H1 (cell line): ENCODE data around the gene MYMX. TPM values are rescaled to one million over a fixed set of nuclear protein-coding genes. Genes with fewer than 3 reads are reported as not detected.
A peak's percentile ranks its signal among the peaks of the same experiment; 100 is the strongest.

Experiments
- CTCF ChIA-PET: fragments of 300-600 bp; sonication (Branson Sonifier 250); formaldehyde crosslinking; loops from one replicate; lab custom pipeline; 2021; ENCODE audit not compliant: partially characterized antibody; lab: Charles Lee
- POLR2A ChIA-PET: fragments of 300-600 bp; sonication (Branson Sonifier 250); formaldehyde crosslinking; loops from one replicate; lab custom pipeline; 2021; ENCODE audit warnings: inconsistent platforms; ENCODE audit not compliant: partially characterized antibody; lab: Charles Lee
- DNase-seq, 2 experiments: peaks; one replicate each; pipeline versions ENCODE4 v3.0.0 to v3.0.0-alpha.2; 2010 to 2022; ENCODE audit warnings: low spot score in 2 of 2, low read depth in 1 of 2, mixed read lengths in 1 of 2
- FAIRE-seq: peaks from 2 replicates; lab custom pipeline; 2011; peaks lifted over from hg19 to GRCh38; lab: Jason Lieb, UNC
- H2AFZ ChIP-seq: 2 replicates; pipeline ENCODE4 v1.8.1; 2012; ENCODE audit warnings: low read length, inconsistent platforms
- H2AK5ac ChIP-seq: 2 replicates; pipeline ENCODE4 v1.6.1; 2013; ENCODE audit warnings: low read depth, low read length
- H2BK120ac ChIP-seq: replicated peaks from 2 replicates; pipeline ENCODE3; 2013; ENCODE audit warnings: low read depth, low read length, inconsistent platforms
- H2BK12ac ChIP-seq: 2 replicates; pipeline ENCODE4 v1.6.1; 2013; ENCODE audit warnings: low read depth, low read length
- H2BK15ac ChIP-seq: 2 replicates; pipeline ENCODE4 v1.6.1; 2013; ENCODE audit warnings: low read length
- H2BK20ac ChIP-seq: 2 replicates; pipeline ENCODE4 v1.6.1; 2013; ENCODE audit warnings: low read length
- H2BK5ac ChIP-seq: 2 replicates; pipeline ENCODE4 v1.6.1; 2013; ENCODE audit warnings: low read depth, low read length
- H3K14ac ChIP-seq: 2 replicates; pipeline ENCODE4 v1.6.1; 2013; ENCODE audit warnings: inconsistent platforms; ENCODE audit not compliant: insufficient read length
- H3K18ac ChIP-seq: 2 replicates; pipeline ENCODE4 v1.6.1; 2013; ENCODE audit warnings: low read length; ENCODE audit errors: extremely low read depth
- H3K23ac ChIP-seq: 2 replicates; pipeline ENCODE4 v1.6.1; 2013; ENCODE audit warnings: inconsistent platforms; ENCODE audit not compliant: insufficient read length
- H3K23me2 ChIP-seq: 2 replicates; pipeline ENCODE4 v1.6.1; 2013; ENCODE audit warnings: low read depth, low read length
- H3K27ac ChIP-seq: 2 replicates; pipeline ENCODE4 v1.6.1; 2011; ENCODE audit warnings: low read depth, low read length, inconsistent platforms
- H3K27me3 ChIP-seq, 4 experiments: replicated peaks in 1 of 4; 1 replicate in 1 of 4; 2 replicates in 3 of 4; pipeline versions ENCODE4 v1.6.1 to v1.8.1; 2011 to 2013; ENCODE audit warnings: low read length in 3 of 4, mild to moderate bottlenecking in 3 of 4, inconsistent platforms in 2 of 4, mixed read lengths in 2 of 4, moderate library complexity in 1 of 4; ENCODE audit not compliant: control insufficient read depth in 3 of 4, insufficient read depth in 3 of 4; ENCODE audit errors: extremely low read depth in 1 of 4
- H3K36me3 ChIP-seq, 4 experiments: 2 replicates each; pipeline versions ENCODE4 v1.6.1 to v1.8.1; 2011 to 2013; ENCODE audit warnings: mild to moderate bottlenecking in 4 of 4, low read length in 3 of 4, moderate library complexity in 2 of 4, control low read depth in 1 of 4, inconsistent platforms in 1 of 4; ENCODE audit not compliant: insufficient read depth in 4 of 4, control insufficient read depth in 2 of 4
- H3K4ac ChIP-seq: replicated peaks from 2 replicates; pipeline ENCODE3; 2013; ENCODE audit warnings: low read length, low read depth, mixed read lengths, inconsistent platforms; ENCODE audit not compliant: insufficient read length
- H3K4me1 ChIP-seq, 4 experiments: replicated peaks in 1 of 4; 1 replicate in 1 of 4; 2 replicates in 3 of 4; pipeline versions ENCODE4 v1.6.1 to v1.8.1; 2011 to 2013; ENCODE audit warnings: low read length in 3 of 4, inconsistent platforms in 2 of 4, mixed read lengths in 1 of 4; ENCODE audit not compliant: insufficient read depth in 4 of 4, control insufficient read depth in 3 of 4
- H3K4me2 ChIP-seq, 2 experiments: 2 replicates each; pipeline versions ENCODE4 v1.6.1 to v1.8.1; 2011 to 2013; ENCODE audit warnings: low read depth in 2 of 2, low read length in 2 of 2, control low read depth in 1 of 2, inconsistent platforms in 1 of 2, mild to moderate bottlenecking in 1 of 2; ENCODE audit not compliant: insufficient read depth in 1 of 2
- H3K4me3 ChIP-seq, 4 experiments: fragments of 200-600, 300-600 bp in 1 of 4; sonication (generic), shearing (Covaris generic), sonication (Bioruptor Twin) in 1 of 4; 2 replicates each; pipeline versions ENCODE4 v1.5.1 to v1.8.1; 2011 to 2016; ENCODE audit warnings: low read length in 4 of 4, low read depth in 3 of 4, control low read depth in 2 of 4, inconsistent platforms in 2 of 4, mild to moderate bottlenecking in 2 of 4, mixed read lengths in 1 of 4, moderate library complexity in 1 of 4; ENCODE audit not compliant: insufficient read depth in 2 of 4; ENCODE audit errors: extremely low read depth in 1 of 4
- H3K56ac ChIP-seq: replicated peaks from 2 replicates; pipeline ENCODE3; 2013; ENCODE audit warnings: low read depth, mild to moderate bottlenecking, mixed read lengths, low read length, inconsistent platforms; ENCODE audit not compliant: insufficient read length
- H3K79me1 ChIP-seq: 2 replicates; pipeline ENCODE4 v1.6.1; 2013; ENCODE audit warnings: low read depth, low read length, control low read depth
- H3K79me2 ChIP-seq, 2 experiments: 2 replicates each; pipeline versions ENCODE4 v1.6.1 to v1.8.1; 2012 to 2013; ENCODE audit warnings: low read length in 2 of 2, mild to moderate bottlenecking in 2 of 2, inconsistent platforms in 1 of 2; ENCODE audit not compliant: insufficient read depth in 2 of 2, control insufficient read depth in 1 of 2
- H3K9ac ChIP-seq, 4 experiments: replicated peaks in 1 of 4; 1 replicate in 1 of 4; 2 replicates in 3 of 4; pipeline versions ENCODE4 v1.6.1 to v1.8.1; 2011 to 2013; ENCODE audit warnings: low read depth in 3 of 4, low read length in 3 of 4, control low read depth in 2 of 4, mild to moderate bottlenecking in 2 of 4, moderate library complexity in 2 of 4, inconsistent platforms in 1 of 4; ENCODE audit errors: extremely low read depth in 1 of 4
- H3K9me3 ChIP-seq, 2 experiments: 2 replicates each; pipeline versions ENCODE4 v1.6.1 to v1.8.1; 2012 to 2013; ENCODE audit warnings: mild to moderate bottlenecking in 2 of 2, moderate library complexity in 2 of 2, control low read depth in 1 of 2, inconsistent platforms in 1 of 2, low read depth in 1 of 2, low read length in 1 of 2, mixed read lengths in 1 of 2; ENCODE audit not compliant: insufficient read depth in 2 of 2
- H4K20me1 ChIP-seq, 2 experiments: replicated peaks in 1 of 2; 2 replicates each; pipeline versions ENCODE3 to v1.8.1; 2011 to 2013; ENCODE audit warnings: inconsistent platforms in 2 of 2, low read length in 2 of 2, mild to moderate bottlenecking in 1 of 2; ENCODE audit not compliant: insufficient read depth in 2 of 2, control insufficient read depth in 1 of 2
- H4K5ac ChIP-seq: 2 replicates; pipeline ENCODE4 v1.6.1; 2013; ENCODE audit warnings: low read length, low read depth, mixed read lengths, inconsistent platforms; ENCODE audit not compliant: insufficient read length
- H4K8ac ChIP-seq: 2 replicates; pipeline ENCODE4 v1.8.0; 2013; ENCODE audit warnings: mild to moderate bottlenecking, moderate library complexity, low read length, inconsistent platforms; ENCODE audit not compliant: insufficient read depth; ENCODE audit errors: extremely low read depth
- H4K91ac ChIP-seq: replicated peaks from 2 replicates; pipeline ENCODE3; 2013; ENCODE audit warnings: low read length, mixed read lengths, inconsistent platforms; ENCODE audit not compliant: insufficient read length
- BCL11A ChIP-seq, 2 experiments: IDR thresholded peaks; one replicate each; pipeline ENCODE4 v1.6.1; 2011; ENCODE audit warnings: low read depth in 2 of 2, low read length in 2 of 2, mild to moderate bottlenecking in 2 of 2
- KDM5A ChIP-seq: fragments of 200-600 bp; IDR thresholded peaks from 2 replicates; pipeline ENCODE4 v1.7.1; 2012; ENCODE audit warnings: mild to moderate bottlenecking, low read length, inconsistent platforms, mixed read lengths
- PHF8 ChIP-seq: fragments of 200-600 bp; sonication (generic); conservative IDR thresholded peaks from 2 replicates; pipeline ENCODE4 v1.7.1; 2012; ENCODE audit warnings: low read depth, mild to moderate bottlenecking, inconsistent platforms, low read length, moderate library complexity
- RFX5 ChIP-seq: IDR thresholded peaks from 2 replicates; pipeline ENCODE4 v1.6.1; 2011; ENCODE audit warnings: low read depth, low read length, improper control_type of control experiment, borderline replicate concordance
- RNF2 ChIP-seq: fragments of 200-900, 300-1000 bp; sonication (generic); IDR thresholded peaks from 2 replicates; pipeline ENCODE4 v1.7.1; 2016; ENCODE audit warnings: borderline replicate concordance, low read depth, mild to moderate bottlenecking, antibody characterized with exemption, low read length; ENCODE audit not compliant: poor library complexity, severe bottlenecking; ENCODE audit errors: missing control alignments
- RXRA ChIP-seq: IDR thresholded peaks from 2 replicates; pipeline ENCODE4 v1.6.1; 2011; ENCODE audit warnings: low read depth, mild to moderate bottlenecking, low read length, moderate library complexity; ENCODE audit not compliant: insufficient read depth
- SP1 ChIP-seq: IDR thresholded peaks from 2 replicates; pipeline ENCODE4 v1.6.1; 2011; ENCODE audit warnings: low read depth, low read length
- SP4 ChIP-seq: IDR thresholded peaks from 2 replicates; pipeline ENCODE4 v1.6.1; 2012; ENCODE audit warnings: low read length, inconsistent platforms
- TAF1 ChIP-seq: IDR thresholded peaks from 2 replicates; pipeline ENCODE4 v1.6.1; 2011; ENCODE audit warnings: mild to moderate bottlenecking, low read depth, low read length
- WGBS, 2 experiments: shearing (Covaris generic) in 1 of 2; methylation state at CpG; one replicate each; pipeline versions ENCODE4 v1.1.6 to v1.1.7; 2013 to 2015; ENCODE audit warnings: low lambda C conversion rate in 2 of 2, mixed read lengths in 2 of 2, inconsistent platforms in 1 of 2, low coverage in 1 of 2, missing lambda C conversion rate in 1 of 2; ENCODE audit not compliant: insufficient replicate concordance in 2 of 2, insufficient coverage in 1 of 2, insufficient read length in 1 of 2; ENCODE audit errors: extremely low coverage in 1 of 2, missing lambda C conversion rate in 1 of 2; 5-methylcytosine and 5-hydroxymethylcytosine counted together
- polyA plus RNA-seq, 7 experiments: library from polyadenylated mRNA; depleted of rRNA in 3 of 7; stranded (reverse) in 5 of 7; unstranded in 2 of 7; fragments of >200 nt in 5 of 7; fragments of 200-250 nt in 2 of 7; gene quantifications; 1 replicate in 5 of 7; 2 replicates in 1 of 7; 4 replicates in 1 of 7; pipeline versions ENCODE4 v1.2.1 to v1.2.3, GENCODE V29; 2011 to 2013; ENCODE audit warnings: missing spikeins in 2 of 7, mixed read lengths in 2 of 7
- total RNA-seq: library from RNA; stranded (reverse); fragmentation: NEBNext Ultra II Directional; extraction: Animal tissue kit (Norgen Biotek cat#: 25700); gene quantifications from 2 replicates; pipeline ENCODE4 v1.2.1, GENCODE V29; 2021

The MYMX gene
- total and polyA plus RNA-seq, 2 of the 8 experiments (the other 6 are each of a cell fraction or from before 2014, with no cell fraction given), result 4.7 to 6.9 TPM

- peaks cover 11% of the 10 kb centered on the region for H3K23me2 ChIP-seq
- peaks cover 0 to 16% of the 10 kb centered on the region in 2 experiments; a peak in 2 of 4 replicates for H3K79me2 ChIP-seq
- no peak overlapping the region for H3K56ac ChIP-seq
- H3K9ac ChIP-seq, result no peak overlapping the region; a peak in 1 of 7 replicates
- H2BK15ac ChIP-seq, result no peak overlapping the region
- H3K36me3 ChIP-seq, result peaks cover 9 to 29% (median 26%) of the 10 kb centered on the region in 4 experiments; a peak in 7 of 8 replicates
- H3K79me1 ChIP-seq, result peaks cover 4% of the 10 kb centered on the region; the same call in 1 of the 2 replicates
- H2BK20ac ChIP-seq, result no peak overlapping the region
- FAIRE-seq (no peak), DNase-seq (no peak)
- ChIA-PET CTCF (interaction anchor here (1.0 to 1.5 kb wide), 4 partner anchors 12 to 67 kb away, joined by 3 read pairs; partner anchors contain the start of gene AARS2), POLR2A (interaction anchor here (1.7 to 15.1 kb wide), 3 partner anchors 10 to 85 kb away, joined by 4 to 581 read pairs (median 5); partner anchors contain the start of gene HSP90AB1)
- no peak overlapping the region for H3K14ac ChIP-seq
- H3K4me3 ChIP-seq, result no peak overlapping the region
- H2BK120ac ChIP-seq, result no peak overlapping the region
- 90% methylated on average over 9 of the region's 9 CpGs; no CpG with 5 or more reads in 1 of the 2 experiments for WGBS, 2 experiments
- H3K23ac ChIP-seq, result no peak overlapping the region
- no peaks in the 10 kb centered on the region for H3K9me3 ChIP-seq
- no peak overlapping the region for H2AFZ ChIP-seq
- H2AK5ac ChIP-seq, result no peak overlapping the region
- H3K27me3 ChIP-seq, result no peaks in the 10 kb centered on the region
- H2BK5ac ChIP-seq, result no peak overlapping the region
- H2BK12ac ChIP-seq, result no peak overlapping the region
- H3K27ac ChIP-seq, result no peak overlapping the region
- H3K4me2 ChIP-seq, result peak overlapping the region; percentile 58 to 73; a peak in 2 of 4 replicates
- H3K4me1 ChIP-seq, result peaks cover 6 to 31% (median 12%) of the 10 kb centered on the region in 4 experiments
- H4K20me1 ChIP-seq, result peaks cover 0 to 14% of the 10 kb centered on the region in 2 experiments
- no peak overlapping the region for H4K8ac ChIP-seq
- H3K4ac ChIP-seq, result no peak overlapping the region
- H4K5ac ChIP-seq, result no peak overlapping the region
- H3K18ac ChIP-seq, result no peak overlapping the region
- H4K91ac ChIP-seq, result no peak overlapping the region
- TF ChIP-seq KDM5A (no peak), RNF2 (no peak), BCL11A (IDR thresholded peaks at IDR 0.05; ENCODE audit: low read depth in 2 of 2, low read length in 2 of 2) (no peak), TAF1 (no peak), SP1 (no peak), RFX5 (no peak), PHF8 (no peak), SP4 (no peak), RXRA (no peak)
Observed at GRCh38 chr6:44258325-44258863, 41.7 kb downstream of the MYMX start.
